Transverse colon (tissue), 4 donors: ENCODE results near the gene TYMP.

Experiments
- CTCF ChIP-seq, 5 experiments: fragments of 200-600 bp in 3 of 5; fragments of 450-650 bp in 2 of 5; sonication (generic) in 3 of 5; IDR thresholded peaks; 1 replicate in 2 of 5; 2 replicates in 3 of 5; pipeline ENCODE4 v1.5.1; 2016 to 2017; ENCODE audit warnings: antibody characterized with exemption in 5 of 5, inconsistent platforms in 3 of 5, mild to moderate bottlenecking in 2 of 5, moderate library complexity in 1 of 5
- EP300 ChIP-seq: sonication (generic); formaldehyde crosslinking; IDR thresholded peaks from one replicate; pipeline ENCODE4 v1.6.1; 2017; ENCODE audit warnings: antibody characterized with exemption, low read depth
- POLR2A ChIP-seq: fragments of 450-650 bp; IDR thresholded peaks from one replicate; pipeline ENCODE4 v1.6.1; 2016; ENCODE audit warnings: antibody characterized with exemption, mild to moderate bottlenecking, moderate library complexity
- POLR2AphosphoS5 ChIP-seq, 3 donors: sonication (generic); formaldehyde crosslinking; IDR thresholded peaks; one replicate each; pipeline ENCODE4 v1.6.1; 2016; ENCODE audit warnings: antibody characterized with exemption in 3 of 3

- TF ChIP-seq EP300, result no peak
- TF ChIP-seq CTCF (IDR thresholded peaks at IDR 0.05), result no peak
- no peak for TF ChIP-seq POLR2A
- TF ChIP-seq POLR2AphosphoS5 (IDR thresholded peaks at IDR 0.05), result no peak
Measured at GRCh38 chr22:50532824-50533796, 3.3 kb upstream of the TYMP start.
